ENCODE results near the gene MICAL3.

- TF ChIP-seq, protein P1, sequence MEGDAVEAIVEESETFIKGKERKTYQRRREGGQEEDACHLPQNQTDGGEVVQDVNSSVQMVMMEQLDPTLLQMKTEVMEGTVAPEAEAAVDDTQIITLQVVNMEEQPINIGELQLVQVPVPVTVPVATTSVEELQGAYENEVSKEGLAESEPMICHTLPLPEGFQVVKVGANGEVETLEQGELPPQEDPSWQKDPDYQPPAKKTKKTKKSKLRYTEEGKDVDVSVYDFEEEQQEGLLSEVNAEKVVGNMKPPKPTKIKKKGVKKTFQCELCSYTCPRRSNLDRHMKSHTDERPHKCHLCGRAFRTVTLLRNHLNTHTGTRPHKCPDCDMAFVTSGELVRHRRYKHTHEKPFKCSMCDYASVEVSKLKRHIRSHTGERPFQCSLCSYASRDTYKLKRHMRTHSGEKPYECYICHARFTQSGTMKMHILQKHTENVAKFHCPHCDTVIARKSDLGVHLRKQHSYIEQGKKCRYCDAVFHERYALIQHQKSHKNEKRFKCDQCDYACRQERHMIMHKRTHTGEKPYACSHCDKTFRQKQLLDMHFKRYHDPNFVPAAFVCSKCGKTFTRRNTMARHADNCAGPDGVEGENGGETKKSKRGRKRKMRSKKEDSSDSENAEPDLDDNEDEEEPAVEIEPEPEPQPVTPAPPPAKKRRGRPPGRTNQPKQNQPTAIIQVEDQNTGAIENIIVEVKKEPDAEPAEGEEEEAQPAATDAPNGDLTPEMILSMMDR (IDR thresholded peaks at IDR 0.05) = no peak
- no peak for TF ChIP-seq POLR2A (IDR thresholded peaks at IDR 0.05)
Observed at GRCh38 chr22:17960011-17960410, 64.3 kb downstream of the MICAL3 start.
